Measurements from ENCODE around the gene DAPK1.

GRCh38 chr9:87732344-87732743 is 234.7 kb downstream of the DAPK1 start:
- no peak for TF ChIP-seq CTCF (IDR thresholded peaks at IDR 0.05)
- no peak for TF ChIP-seq POLR2AphosphoS5 (IDR thresholded peaks at IDR 0.05; ENCODE audit: insufficient read depth in 1 of 2, low read depth in 1 of 2)

Measured in vagina (tissue), 2 donors.